ENCODE results near the gene BRSK2.

- no peak for TF ChIP-seq CTCF (IDR thresholded peaks at IDR 0.05)
- TF ChIP-seq POLR2A (IDR thresholded peaks at IDR 0.05) = no peak
Observed at GRCh38 chr11:1396375-1396841, 6.7 kb downstream of the BRSK2 start.
